Adrenal gland (tissue), 5 donors: Measurements from ENCODE around the gene LTB4R.

ENCODE experiments used
- CTCF ChIP-seq, 6 experiments: fragments of 450-650 bp in 4 of 6; fragments of 200-600 bp in 2 of 6; sonication (generic) in 1 of 6; IDR thresholded peaks; 1 replicate in 5 of 6; 2 replicates in 1 of 6; pipeline versions ENCODE4 v1.5.1 to v1.8.0; 2016 to 2021; ENCODE audit warnings: antibody characterized with exemption in 6 of 6, mild to moderate bottlenecking in 2 of 6, moderate library complexity in 1 of 6
- POLR2A ChIP-seq, 2 donors: fragments of 450-650 bp; IDR thresholded peaks; one replicate each; pipeline ENCODE4 v1.6.1; 2017; ENCODE audit warnings: antibody characterized with exemption in 2 of 2, mild to moderate bottlenecking in 2 of 2, moderate library complexity in 1 of 2
- donor health status: DM: no; HTN: no; CAD: no.

GRCh38 chr14:24317141-24317928 is 6.0 kb downstream of the LTB4R start:
- TF ChIP-seq POLR2A (IDR thresholded peaks at IDR 0.05) (no peak), CTCF (IDR thresholded peaks at IDR 0.05) (no peak)
